K562 (cell line): Measurements from ENCODE around the gene GPATCH3. TPM values are rescaled to one million over a fixed set of nuclear protein-coding genes. Genes with fewer than 3 reads are reported as not detected.

Experiments used
- FOXP1 ChIP-seq: sonication (generic); formaldehyde crosslinking; IDR thresholded peaks from 2 replicates; pipeline ENCODE4 v1.8.0; 2022; ENCODE audit warnings: mild to moderate bottlenecking, missing genetic modification reagents
- KAT8 ChIP-seq: fragments of 450-650 bp; IDR thresholded peaks from 2 replicates; pipeline ENCODE4 v1.6.1; 2016; ENCODE audit warnings: low read depth, mild to moderate bottlenecking
- PYGO2 ChIP-seq: fragments of 450-650 bp; IDR thresholded peaks from 2 replicates; pipeline ENCODE4 v1.6.1; 2016; ENCODE audit warnings: mild to moderate bottlenecking, missing genetic modification characterization, moderate library complexity, missing compliant biosample characterization
- ZNF408 ChIP-seq: fragments of 250-450 bp; sonication (Bioruptor Pico); IDR thresholded peaks from 2 replicates; pipeline ENCODE4 v1.4.0; 2020; ENCODE audit warnings: low read depth, mild to moderate bottlenecking, moderate library complexity
- polyA plus RNA-seq, 8 experiments: library from polyadenylated mRNA; depleted of rRNA in 4 of 8; stranded (reverse) in 5 of 8; unstranded in 3 of 8; fragments of >200 nt; fragmentation: Nextera tagmentation in 2 of 8; fragmentation: Illumina TruSeq in 1 of 8; extraction: Ambion mirVana in 2 of 8; extraction: Trizol in 1 of 8; gene quantifications; 2 replicates each; pipeline versions ENCODE4 v1.2.1 to v1.2.3, GENCODE V29; 2011 to 2014; ENCODE audit warnings: inconsistent platforms in 1 of 8, missing spikeins in 1 of 8
- total RNA-seq, 7 experiments: library from RNA; depleted of rRNA in 6 of 7; stranded (reverse); fragments of >200 nt in 6 of 7; fragmentation: Illumina TruSeq in 2 of 7; extraction: Trizol in 2 of 7; gene quantifications; 2 replicates each; pipeline versions ENCODE4 v1.2.1 to v1.2.3, GENCODE V29; 2011 to 2021; ENCODE audit warnings: low replicate concordance in 1 of 7
- TF ChIP-seq, protein P1 (sequence below): fragments of 450-650 bp; IDR thresholded peaks from 2 replicates; pipeline ENCODE4 v1.6.1; 2016
- TF ChIP-seq, protein P2 (sequence below): conservative IDR thresholded peaks from 2 replicates; pipeline ENCODE4 v1.6.1; 2011; ENCODE audit warnings: low read depth, mild to moderate bottlenecking, low read length; ENCODE audit not compliant: control insufficient read depth
- TF ChIP-seq, protein P3 (sequence below): sonication (generic); formaldehyde crosslinking; IDR thresholded peaks from 2 replicates; pipeline ENCODE4 v1.8.0; 2023; ENCODE audit warnings: mild to moderate bottlenecking, missing genetic modification reagents
- TF ChIP-seq, protein P4 (sequence below): fragments of 450-650 bp; IDR thresholded peaks from 2 replicates; pipeline ENCODE4 v1.6.1; 2016; ENCODE audit warnings: low read depth
- TF ChIP-seq, protein P5 (sequence below): sonication (generic); formaldehyde crosslinking; IDR thresholded peaks from 2 replicates; pipeline ENCODE4 v1.8.1; 2023; ENCODE audit warnings: mild to moderate bottlenecking, missing genetic modification reagents

The GPATCH3 gene
- total and polyA plus RNA-seq, 9 of the 15 experiments (the other 6 are each of a cell fraction or from before 2014, with no cell fraction given), result 1.6 to 23.0 (median 13.3) TPM

DNA sequence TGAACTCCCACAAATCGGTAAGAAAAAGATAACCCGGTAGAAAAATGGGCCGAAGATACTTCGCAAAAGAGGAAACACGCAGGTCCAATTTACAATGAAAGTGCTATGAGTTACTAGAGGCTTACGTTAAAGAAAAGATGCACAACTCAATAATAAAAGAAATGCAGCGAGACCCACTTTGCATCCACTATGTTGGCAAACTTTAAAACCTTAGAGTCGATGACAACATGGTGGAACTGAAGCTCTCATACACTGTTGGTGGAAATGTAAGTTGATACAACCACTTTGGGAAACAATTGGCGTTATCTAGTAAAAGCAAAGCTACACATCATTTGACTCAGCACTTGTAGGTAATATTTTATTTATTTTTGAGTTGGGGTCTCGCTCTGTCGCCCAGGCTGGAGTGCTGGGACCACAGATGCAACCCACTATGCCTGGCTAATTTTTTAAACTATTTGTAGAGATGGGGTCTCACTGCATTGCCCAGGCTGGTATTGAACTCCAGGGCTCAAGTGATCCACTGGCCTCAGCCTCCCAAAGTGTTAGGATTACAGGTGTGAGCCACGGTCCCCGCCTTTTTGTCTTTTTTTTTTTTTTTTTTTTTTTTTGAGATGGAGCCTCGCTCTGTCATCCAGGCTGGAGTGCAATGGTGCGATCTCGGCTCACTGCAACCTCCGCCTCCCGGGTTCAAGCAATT, 696 bp upstream of the GPATCH3 start (continued):
- TF ChIP-seq, protein P1, sequence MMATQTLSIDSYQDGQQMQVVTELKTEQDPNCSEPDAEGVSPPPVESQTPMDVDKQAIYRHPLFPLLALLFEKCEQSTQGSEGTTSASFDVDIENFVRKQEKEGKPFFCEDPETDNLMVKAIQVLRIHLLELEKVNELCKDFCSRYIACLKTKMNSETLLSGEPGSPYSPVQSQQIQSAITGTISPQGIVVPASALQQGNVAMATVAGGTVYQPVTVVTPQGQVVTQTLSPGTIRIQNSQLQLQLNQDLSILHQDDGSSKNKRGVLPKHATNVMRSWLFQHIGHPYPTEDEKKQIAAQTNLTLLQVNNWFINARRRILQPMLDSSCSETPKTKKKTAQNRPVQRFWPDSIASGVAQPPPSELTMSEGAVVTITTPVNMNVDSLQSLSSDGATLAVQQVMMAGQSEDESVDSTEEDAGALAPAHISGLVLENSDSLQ, result no peak
- TF ChIP-seq, protein P2, sequence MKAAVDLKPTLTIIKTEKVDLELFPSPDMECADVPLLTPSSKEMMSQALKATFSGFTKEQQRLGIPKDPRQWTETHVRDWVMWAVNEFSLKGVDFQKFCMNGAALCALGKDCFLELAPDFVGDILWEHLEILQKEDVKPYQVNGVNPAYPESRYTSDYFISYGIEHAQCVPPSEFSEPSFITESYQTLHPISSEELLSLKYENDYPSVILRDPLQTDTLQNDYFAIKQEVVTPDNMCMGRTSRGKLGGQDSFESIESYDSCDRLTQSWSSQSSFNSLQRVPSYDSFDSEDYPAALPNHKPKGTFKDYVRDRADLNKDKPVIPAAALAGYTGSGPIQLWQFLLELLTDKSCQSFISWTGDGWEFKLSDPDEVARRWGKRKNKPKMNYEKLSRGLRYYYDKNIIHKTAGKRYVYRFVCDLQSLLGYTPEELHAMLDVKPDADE, result no peak
- TF ChIP-seq, protein P3, sequence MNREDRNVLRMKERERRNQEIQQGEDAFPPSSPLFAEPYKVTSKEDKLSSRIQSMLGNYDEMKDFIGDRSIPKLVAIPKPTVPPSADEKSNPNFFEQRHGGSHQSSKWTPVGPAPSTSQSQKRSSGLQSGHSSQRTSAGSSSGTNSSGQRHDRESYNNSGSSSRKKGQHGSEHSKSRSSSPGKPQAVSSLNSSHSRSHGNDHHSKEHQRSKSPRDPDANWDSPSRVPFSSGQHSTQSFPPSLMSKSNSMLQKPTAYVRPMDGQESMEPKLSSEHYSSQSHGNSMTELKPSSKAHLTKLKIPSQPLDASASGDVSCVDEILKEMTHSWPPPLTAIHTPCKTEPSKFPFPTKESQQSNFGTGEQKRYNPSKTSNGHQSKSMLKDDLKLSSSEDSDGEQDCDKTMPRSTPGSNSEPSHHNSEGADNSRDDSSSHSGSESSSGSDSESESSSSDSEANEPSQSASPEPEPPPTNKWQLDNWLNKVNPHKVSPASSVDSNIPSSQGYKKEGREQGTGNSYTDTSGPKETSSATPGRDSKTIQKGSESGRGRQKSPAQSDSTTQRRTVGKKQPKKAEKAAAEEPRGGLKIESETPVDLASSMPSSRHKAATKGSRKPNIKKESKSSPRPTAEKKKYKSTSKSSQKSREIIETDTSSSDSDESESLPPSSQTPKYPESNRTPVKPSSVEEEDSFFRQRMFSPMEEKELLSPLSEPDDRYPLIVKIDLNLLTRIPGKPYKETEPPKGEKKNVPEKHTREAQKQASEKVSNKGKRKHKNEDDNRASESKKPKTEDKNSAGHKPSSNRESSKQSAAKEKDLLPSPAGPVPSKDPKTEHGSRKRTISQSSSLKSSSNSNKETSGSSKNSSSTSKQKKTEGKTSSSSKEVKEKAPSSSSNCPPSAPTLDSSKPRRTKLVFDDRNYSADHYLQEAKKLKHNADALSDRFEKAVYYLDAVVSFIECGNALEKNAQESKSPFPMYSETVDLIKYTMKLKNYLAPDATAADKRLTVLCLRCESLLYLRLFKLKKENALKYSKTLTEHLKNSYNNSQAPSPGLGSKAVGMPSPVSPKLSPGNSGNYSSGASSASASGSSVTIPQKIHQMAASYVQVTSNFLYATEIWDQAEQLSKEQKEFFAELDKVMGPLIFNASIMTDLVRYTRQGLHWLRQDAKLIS (CRISPR knock-in tag), result 0 out of 2 replicates have a peak, but pooled peaks have one; percentile 38
- TF ChIP-seq PYGO2 (tag) (peak; percentile 36; the same call in 1 of the 2 replicates), KAT8 (no peak), ZNF408 (CRISPR knock-in tag) (no peak), FOXP1 (CRISPR knock-in tag) (no peak)
- TF ChIP-seq, protein P4, sequence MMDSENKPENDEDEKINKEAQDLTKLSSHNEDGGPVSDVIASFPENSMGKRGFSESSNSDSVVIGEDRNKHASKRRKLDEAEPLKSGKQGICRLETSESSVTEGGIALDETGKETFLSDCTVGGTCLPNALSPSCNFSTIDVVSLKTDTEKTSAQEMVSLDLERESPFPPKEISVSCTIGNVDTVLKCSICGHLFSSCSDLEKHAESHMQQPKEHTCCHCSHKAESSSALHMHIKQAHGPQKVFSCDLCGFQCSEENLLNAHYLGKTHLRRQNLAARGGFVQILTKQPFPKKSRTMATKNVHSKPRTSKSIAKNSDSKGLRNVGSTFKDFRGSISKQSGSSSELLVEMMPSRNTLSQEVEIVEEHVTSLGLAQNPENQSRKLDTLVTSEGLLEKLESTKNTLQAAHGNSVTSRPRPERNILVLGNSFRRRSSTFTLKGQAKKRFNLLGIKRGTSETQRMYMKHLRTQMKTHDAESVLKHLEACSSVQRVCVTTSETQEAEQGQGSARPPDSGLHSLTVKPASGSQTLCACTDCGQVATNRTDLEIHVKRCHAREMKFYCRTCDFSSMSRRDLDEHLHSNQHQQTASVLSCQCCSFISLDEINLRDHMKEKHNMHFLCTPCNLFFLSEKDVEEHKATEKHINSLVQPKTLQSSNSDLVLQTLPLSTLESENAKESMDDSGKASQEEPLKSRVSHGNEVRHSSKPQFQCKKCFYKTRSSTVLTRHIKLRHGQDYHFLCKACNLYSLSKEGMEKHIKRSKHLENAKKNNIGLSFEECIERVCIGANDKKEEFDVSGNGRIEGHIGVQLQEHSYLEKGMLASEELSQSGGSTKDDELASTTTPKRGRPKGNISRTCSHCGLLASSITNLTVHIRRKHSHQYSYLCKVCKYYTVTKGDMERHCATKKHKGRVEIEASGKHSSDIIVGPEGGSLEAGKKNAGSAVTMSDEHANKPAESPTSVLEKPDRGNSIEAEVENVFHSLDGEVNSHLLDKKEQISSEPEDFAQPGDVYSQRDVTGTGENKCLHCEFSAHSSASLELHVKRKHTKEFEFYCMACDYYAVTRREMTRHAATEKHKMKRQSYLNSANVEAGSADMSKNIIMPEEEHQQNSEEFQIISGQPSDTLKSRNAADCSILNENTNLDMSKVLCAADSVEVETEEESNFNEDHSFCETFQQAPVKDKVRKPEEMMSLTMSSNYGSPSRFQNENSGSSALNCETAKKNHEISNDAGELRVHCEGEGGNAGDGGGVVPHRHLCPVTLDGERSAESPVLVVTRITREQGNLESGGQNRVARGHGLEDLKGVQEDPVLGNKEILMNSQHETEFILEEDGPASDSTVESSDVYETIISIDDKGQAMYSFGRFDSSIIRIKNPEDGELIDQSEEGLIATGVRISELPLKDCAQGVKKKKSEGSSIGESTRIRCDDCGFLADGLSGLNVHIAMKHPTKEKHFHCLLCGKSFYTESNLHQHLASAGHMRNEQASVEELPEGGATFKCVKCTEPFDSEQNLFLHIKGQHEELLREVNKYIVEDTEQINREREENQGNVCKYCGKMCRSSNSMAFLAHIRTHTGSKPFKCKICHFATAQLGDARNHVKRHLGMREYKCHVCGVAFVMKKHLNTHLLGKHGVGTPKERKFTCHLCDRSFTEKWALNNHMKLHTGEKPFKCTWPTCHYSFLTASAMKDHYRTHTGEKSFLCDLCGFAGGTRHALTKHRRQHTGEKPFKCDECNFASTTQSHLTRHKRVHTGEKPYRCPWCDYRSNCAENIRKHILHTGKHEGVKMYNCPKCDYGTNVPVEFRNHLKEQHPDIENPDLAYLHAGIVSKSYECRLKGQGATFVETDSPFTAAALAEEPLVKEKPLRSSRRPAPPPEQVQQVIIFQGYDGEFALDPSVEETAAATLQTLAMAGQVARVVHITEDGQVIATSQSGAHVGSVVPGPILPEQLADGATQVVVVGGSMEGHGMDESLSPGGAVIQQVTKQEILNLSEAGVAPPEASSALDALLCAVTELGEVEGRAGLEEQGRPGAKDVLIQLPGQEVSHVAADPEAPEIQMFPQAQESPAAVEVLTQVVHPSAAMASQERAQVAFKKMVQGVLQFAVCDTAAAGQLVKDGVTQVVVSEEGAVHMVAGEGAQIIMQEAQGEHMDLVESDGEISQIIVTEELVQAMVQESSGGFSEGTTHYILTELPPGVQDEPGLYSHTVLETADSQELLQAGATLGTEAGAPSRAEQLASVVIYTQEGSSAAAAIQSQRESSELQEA, result no peak
- TF ChIP-seq, protein P5, sequence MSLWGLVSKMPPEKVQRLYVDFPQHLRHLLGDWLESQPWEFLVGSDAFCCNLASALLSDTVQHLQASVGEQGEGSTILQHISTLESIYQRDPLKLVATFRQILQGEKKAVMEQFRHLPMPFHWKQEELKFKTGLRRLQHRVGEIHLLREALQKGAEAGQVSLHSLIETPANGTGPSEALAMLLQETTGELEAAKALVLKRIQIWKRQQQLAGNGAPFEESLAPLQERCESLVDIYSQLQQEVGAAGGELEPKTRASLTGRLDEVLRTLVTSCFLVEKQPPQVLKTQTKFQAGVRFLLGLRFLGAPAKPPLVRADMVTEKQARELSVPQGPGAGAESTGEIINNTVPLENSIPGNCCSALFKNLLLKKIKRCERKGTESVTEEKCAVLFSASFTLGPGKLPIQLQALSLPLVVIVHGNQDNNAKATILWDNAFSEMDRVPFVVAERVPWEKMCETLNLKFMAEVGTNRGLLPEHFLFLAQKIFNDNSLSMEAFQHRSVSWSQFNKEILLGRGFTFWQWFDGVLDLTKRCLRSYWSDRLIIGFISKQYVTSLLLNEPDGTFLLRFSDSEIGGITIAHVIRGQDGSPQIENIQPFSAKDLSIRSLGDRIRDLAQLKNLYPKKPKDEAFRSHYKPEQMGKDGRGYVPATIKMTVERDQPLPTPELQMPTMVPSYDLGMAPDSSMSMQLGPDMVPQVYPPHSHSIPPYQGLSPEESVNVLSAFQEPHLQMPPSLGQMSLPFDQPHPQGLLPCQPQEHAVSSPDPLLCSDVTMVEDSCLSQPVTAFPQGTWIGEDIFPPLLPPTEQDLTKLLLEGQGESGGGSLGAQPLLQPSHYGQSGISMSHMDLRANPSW (CRISPR knock-in tag), result peak; percentile 18; the same call in 1 of the 2 replicates
